ENCODE measurements around the gene MYO1B.
"Not testable (repeated sequence)": the region's sequence is repeated elsewhere in the genome, so short reads cannot be mapped to it uniquely, and the experiment has no call there.

The MYO1B gene

DNA sequence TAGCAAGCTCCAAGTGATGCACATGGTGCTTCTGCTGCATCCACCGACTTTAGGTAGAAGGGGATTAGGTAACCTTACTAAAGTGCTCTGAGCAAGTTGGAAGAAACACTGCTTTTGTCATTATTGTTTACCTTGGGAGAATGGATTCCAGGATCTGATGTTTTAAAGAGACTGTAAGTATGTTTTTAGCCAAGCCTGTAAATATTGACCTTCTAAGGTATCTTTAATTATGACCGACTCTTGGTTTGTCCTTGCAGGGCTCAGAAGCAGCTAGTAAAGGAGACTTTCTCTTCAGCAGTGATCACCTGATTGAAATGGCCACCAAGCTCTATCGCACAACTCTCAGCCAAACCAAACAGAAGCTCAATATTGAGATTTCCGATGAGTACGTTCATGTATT is 170.7 kb downstream of the MYO1B start:
- FAIRE-seq = no peak

- FAIRE-seq = no peak
Observed at GRCh38 chr2:191417746-191418145, 172.5 kb downstream of the MYO1B start.

GRCh38 chr2:191421950-191422349 is 176.7 kb downstream of the MYO1B start:
- FAIRE-seq = peak; percentile 43

GRCh38 chr2:191427031-191427430 is 181.8 kb downstream of the MYO1B start:
- no peak for FAIRE-seq

DNA sequence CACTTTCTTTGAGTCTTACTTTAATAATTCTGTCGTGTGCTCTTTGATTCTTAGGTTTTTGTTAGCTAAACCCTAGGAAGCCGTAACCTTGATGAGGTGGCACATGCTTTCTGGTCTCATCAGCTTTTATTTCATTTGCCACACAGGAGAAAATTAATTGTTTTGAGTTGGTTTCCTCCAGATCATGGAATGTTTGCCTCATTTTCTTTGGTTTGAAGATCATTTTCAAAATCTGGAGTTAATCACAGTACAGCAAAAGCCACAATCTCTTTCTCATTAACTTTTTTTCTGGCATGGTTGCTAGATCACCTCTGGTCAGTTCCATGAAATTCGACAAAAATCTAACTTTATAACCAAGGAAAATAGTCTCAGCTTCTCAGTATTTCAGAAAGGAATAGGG is 182.9 kb downstream of the MYO1B start:
- no peak for FAIRE-seq

DNA sequence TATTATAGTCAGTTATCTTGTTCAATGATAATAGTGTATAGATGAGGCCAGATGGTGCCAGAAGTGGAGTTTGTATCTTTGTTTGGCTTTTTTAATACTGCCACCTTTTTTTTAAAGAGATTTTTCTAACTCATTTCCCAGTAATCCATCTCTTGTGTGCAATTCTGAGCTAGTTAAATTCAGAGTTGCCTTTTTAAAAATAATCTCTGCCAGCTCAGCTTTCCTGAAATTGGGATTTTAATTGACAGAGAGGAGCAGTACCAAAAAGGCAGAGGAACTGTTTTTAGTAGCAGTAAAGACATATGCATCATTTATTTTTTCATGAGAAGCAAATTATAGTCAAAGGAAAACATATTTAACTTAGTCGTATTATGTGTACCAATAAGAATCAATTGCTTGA is 185.3 kb downstream of the MYO1B start:
- no peak for FAIRE-seq

DNA sequence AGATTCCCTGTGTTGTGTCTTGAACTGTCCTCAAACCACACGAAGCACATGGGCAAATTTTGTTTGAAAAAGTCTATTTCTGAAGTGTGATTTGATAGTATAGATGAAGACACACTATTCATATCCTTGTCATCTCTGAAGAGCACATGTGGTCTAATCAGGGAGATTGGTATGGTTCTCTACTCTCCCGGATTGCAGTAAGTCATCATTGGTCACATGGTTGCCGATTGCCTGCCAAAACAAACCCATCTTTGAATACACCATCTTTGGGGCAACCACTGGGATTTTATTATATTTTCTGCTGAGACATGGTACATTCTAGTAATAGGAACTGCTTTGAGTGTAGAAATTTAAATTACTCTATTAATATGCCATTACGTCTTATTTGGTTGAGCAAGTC is 186.9 kb downstream of the MYO1B start:
- no peak for FAIRE-seq

GRCh38 chr2:191434072-191434471 is 188.9 kb downstream of the MYO1B start:
- FAIRE-seq = no peak

GRCh38 chr2:191435141-191435540 is 189.9 kb downstream of the MYO1B start:
- FAIRE-seq = no peak

GRCh38 chr2:191436368-191437055 is 191.3 kb downstream of the MYO1B start:
- no peak for FAIRE-seq

GRCh38 chr2:191439481-191439880 is 194.3 kb downstream of the MYO1B start:
- no peak for FAIRE-seq

DNA sequence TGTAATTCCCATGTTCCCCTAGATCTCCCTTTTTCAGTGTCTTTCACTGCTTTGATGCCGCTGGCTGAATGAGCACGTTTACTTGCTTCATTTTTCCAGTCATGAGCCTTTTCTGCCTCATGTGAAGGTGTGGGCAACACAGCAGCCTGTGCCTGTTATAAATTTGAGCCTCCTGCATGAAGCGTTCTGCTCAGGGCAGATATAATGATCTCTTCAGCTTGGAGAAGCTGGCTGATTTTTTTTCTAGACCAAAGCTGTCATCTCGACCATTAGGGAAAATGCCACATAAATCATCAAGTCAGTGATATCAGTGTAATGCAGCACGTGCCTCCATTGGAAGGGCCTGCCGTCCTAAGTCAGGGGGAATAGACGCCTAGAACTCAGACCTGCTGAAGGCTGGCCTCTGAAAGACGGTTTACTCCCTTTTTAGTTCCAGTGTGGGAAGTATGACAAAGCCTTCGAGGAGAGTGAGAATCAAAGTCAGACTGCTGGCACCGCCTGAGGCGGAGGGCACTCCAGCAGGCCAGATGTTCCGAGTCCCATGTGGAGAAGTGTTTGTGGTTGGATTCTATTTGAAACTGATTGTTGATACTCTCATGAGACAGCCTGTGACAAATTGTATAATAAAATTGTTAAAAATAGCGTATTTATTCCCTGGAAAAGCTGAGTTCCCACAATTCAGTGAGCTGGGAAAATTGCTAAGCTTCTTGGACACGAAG is 196.5 kb downstream of the MYO1B start:
- peak; percentile 95 for FAIRE-seq

- FAIRE-seq = no peak
Observed at GRCh38 chr2:191443446-191443845, 198.2 kb downstream of the MYO1B start.

DNA sequence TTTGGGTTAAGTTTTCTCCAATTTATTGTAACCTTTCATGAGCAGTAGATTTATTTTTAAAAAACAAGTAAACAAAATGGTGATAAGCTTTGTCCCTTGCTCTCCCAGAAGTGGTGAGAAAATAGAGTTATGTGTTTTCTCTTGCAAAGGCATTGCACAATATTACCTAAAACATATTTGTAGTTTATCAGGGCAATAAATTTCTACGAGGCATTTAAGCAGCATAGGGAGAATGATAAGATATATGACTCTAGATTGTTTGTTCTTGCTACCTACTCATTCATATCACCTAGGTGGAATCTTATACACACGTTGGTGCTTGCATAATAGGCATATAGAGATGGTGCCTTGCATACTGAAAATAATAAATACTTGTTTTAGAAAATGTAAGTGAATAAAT is 201.7 kb downstream of the MYO1B start:
- FAIRE-seq = no peak

- no peak for FAIRE-seq
Observed at GRCh38 chr2:191451116-191451515, 205.9 kb downstream of the MYO1B start.

DNA sequence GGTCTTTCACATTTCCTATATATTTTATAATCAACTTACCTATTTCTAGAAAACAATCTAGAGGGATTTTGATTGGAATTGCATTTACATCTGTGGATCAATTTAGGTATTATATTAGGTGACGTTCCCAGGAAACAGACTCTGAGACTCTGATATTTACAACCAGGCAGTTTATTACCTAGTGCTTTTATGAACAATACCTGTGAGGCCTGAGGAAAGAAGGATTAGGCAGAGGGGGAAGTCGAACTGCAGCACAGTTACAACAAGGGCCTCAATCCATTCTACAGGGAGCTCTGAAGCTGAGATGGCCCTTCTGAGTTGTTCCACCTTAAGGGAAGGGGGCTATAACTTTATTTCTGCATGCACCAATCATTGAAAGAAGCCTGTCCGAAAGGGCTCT is 206.9 kb downstream of the MYO1B start:
- FAIRE-seq = no peak

DNA sequence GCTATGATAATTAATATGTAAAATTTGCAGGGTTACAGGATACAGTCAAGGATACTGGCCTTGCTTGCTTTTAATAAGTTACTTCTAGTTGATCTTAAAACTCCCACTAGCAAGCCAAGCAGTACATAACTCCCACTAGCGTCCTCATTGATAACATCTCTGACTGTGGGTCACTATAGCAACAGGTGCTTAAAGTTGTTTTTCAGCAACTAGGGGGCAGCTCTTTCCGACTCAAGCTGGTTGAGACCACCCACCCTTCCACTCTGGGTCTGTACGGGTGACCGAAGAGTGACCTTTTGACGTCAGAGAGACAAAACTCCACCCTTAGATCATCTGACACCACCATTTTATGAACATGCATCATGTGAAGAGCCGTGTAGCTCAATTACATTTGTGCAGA is 208.6 kb downstream of the MYO1B start:
- FAIRE-seq = no peak

DNA sequence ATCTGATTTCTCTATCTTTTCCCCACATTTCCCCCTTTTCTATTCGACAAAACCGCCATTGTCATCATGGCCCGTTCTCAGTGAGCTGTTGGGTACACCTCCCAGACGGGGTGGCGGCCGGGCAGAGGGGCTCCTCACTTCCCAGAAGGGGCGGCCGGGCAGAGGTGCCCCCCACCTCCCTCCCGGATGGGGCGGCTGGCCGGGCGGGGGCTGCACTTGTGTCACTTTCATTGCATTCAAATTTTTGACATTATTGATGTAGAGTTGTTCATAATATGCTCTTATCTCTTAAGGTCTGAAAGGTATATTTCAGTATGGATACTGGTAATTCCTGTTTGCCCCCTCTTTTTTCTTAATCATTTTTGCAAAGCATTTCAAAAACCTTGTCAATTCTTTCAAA is 211.3 kb downstream of the MYO1B start:
- not testable (repeated sequence) for FAIRE-seq

GRCh38 chr2:191459158-191459557 is 214.0 kb downstream of the MYO1B start:
- FAIRE-seq = no peak

DNA sequence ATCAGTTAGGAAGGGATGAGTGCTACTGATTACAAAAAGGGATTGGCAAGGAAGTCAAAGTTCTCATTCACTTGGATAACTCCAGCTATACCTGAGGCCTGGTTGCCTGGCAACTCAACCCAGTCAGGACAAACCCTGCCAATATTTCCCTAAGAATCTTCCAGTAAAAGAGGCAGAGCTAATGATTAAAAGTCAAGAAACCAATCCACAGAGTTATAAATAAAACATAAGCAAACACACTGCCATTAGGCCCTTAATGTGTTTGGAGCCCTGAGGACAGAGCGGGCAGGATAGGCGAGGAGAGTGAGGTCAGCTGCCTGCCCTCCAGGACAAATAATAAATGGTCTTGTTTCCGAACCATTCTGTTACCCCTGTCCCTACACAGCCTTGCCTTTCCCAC is 217.2 kb downstream of the MYO1B start:
- peak; percentile 100 for FAIRE-seq

DNA sequence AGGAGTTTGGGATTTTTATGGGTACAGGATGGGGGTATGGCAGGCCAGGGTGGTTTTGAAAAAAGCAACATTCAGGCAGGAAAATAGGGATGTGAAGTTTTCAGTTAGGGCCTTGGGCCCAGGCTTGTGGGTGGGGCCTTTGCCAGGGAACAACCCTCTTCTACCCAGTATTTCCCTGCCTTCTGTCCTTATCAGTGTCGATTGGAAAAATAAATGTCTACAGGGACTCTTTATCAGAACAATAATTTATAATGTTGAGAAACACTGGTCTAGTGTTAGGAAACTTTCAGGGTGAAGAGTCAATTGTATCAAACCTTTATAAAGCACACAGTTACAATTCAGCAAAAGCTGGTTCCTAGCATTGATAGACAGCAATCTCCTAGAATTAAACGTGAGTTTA is 218.6 kb downstream of the MYO1B start:
- no peak for FAIRE-seq

- FAIRE-seq = peak; percentile 93
Observed at GRCh38 chr2:191465766-191466420, 220.7 kb downstream of the MYO1B start.

- no peak for FAIRE-seq
Observed at GRCh38 chr2:191467113-191467512, 221.9 kb downstream of the MYO1B start.

DNA sequence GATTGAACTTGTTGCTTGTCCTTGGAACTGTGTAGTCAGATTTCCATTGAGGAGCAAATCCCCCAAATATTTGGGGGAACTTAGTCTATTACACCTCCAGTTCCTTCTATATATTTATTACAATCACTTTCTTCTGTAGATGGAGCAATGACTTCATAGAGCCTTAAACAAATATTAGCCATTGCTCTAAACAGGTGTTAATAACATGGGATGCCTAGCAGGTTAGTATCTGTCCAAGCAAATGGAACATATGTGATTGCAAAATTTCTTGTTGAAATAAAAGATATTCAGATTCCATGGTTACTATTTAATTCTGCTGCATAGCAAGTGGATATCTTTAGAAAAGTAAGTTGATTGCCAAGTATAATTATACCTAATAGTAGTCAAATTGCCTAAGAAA is 225.1 kb downstream of the MYO1B start:
- peak; percentile 96 for FAIRE-seq
